HG03558 (cell line): Measurements from ENCODE around the gene FHIP1A.

Experiments
- ATAC-seq: cut with Tn5 transposase; IDR thresholded peaks from one replicate; pipeline ENCODE4 v1.9.1; 2021; ENCODE audit warnings: moderate number of reproducible peaks; ENCODE audit not compliant: unreplicated experiment; ENCODE audit errors: extremely low read depth

The FHIP1A gene

DNA sequence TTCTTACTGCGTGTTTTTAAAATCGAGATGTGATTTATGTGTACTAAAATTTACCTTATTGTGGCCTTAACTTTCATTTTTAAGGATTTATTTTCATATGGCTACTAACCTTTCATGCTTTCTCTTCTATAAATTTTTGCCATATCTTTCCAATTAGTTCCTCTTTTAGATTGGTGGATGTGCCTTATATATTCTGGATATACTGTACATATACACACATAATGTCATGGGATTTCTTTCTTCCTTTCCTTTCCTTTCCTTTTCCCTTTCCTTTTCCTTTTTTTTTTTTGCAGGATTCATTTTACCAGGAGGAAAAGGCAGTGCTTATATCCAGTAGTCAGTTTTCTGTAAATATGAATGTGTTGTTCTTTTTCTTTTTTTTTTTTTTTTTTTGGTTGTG is 37.2 kb downstream of the FHIP1A start:
- no peak for ATAC-seq

DNA sequence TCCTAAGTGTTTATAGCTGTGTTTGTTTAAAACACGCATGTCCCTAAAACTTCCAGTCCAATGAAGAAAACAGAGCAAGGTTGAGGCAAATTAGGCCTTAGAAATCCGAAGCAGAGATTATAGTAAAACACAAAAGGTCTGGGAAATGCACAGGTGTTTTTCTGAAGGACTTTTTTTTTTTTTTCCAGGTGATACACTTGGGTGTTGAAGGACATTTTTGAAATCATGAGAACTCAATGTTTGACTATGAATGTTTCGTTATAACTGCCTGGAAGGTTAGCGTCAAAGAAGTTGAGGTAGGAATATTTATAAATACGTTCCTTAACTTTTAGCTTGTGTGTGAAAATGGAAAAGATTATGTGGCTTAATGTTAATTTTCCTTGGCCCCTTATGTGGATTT is 45.5 kb downstream of the FHIP1A start:
- ATAC-seq: no peak

DNA sequence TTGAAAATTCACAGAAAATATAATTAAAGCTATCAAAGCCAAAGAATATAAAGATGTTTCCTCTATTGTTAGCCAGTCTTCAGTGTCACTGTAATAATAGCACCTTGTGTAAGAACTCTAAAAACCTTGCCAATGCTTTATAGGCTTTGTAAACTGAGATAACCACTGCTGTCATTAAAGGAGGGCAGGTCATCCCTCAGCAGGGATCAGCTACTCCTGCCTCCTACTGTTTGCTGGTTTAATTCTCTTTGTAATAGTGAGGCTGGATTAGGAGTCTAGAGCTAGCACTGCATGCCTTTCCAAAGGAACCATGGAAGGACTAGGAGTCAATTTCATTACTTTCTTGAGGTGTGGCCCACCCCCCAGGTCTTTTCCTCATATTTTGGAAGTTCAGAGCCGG is 46.2 kb downstream of the FHIP1A start:
- no peak for ATAC-seq

DNA sequence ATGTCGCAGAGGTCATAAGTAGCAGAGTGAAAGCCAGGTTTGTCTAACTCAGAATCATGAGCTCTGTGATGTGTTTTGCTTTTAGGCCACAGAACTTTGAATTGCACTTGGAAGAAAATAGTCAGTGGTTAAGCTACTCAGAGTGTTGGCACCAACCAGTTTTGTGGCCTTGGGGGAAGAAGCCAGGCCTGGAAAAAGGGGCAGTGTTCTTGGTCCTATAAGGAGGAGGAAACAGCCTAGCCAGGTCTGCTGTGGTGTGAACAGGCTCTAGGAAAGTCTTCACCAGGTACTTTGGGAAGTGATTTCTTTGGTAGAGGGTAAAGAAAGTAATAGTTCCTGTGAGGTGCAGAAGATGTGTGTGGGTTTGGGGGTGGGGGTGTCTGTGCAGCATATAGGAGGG is 49.2 kb downstream of the FHIP1A start:
- no peak for ATAC-seq
